Nephron (organoid): ENCODE measurements around the gene TECPR2.

Source experiments
- H3K27ac Mint-ChIP-seq, 3 experiments: 2 replicates each; pipeline ENCODE4 v1.8.0; 2020; ENCODE audit warnings: mixed read lengths in 3 of 3, mild to moderate bottlenecking in 2 of 3, moderate library complexity in 1 of 3
- H3K27me3 Mint-ChIP-seq: 2 replicates; pipeline ENCODE4 v1.8.0; 2021; ENCODE audit warnings: low read depth, mild to moderate bottlenecking, moderate library complexity, mixed read lengths
- H3K36me3 Mint-ChIP-seq: 2 replicates; pipeline ENCODE4 v1.8.0; 2020; ENCODE audit warnings: low read depth, mixed read lengths
- H3K4me1 Mint-ChIP-seq: 2 replicates; pipeline ENCODE4 v1.8.0; 2020; ENCODE audit warnings: mixed read lengths
- H3K4me3 Mint-ChIP-seq, 3 experiments: 2 replicates each; pipeline ENCODE4 v1.8.0; 2020; ENCODE audit warnings: mild to moderate bottlenecking in 3 of 3, mixed read lengths in 3 of 3, moderate library complexity in 2 of 3
- H3K9me3 Mint-ChIP-seq: 2 replicates; pipeline ENCODE4 v1.8.0; 2020; ENCODE audit warnings: mixed read lengths
- TF ChIP-seq, protein P1 (sequence below), 3 experiments: fragments of 200-600 bp; sonication (generic); IDR thresholded peaks; one replicate each; pipeline ENCODE4 v1.5.0; 2021; ENCODE audit warnings: antibody characterized with exemption in 3 of 3; ENCODE audit not compliant: unreplicated experiment in 3 of 3

Gene TECPR2

DNA sequence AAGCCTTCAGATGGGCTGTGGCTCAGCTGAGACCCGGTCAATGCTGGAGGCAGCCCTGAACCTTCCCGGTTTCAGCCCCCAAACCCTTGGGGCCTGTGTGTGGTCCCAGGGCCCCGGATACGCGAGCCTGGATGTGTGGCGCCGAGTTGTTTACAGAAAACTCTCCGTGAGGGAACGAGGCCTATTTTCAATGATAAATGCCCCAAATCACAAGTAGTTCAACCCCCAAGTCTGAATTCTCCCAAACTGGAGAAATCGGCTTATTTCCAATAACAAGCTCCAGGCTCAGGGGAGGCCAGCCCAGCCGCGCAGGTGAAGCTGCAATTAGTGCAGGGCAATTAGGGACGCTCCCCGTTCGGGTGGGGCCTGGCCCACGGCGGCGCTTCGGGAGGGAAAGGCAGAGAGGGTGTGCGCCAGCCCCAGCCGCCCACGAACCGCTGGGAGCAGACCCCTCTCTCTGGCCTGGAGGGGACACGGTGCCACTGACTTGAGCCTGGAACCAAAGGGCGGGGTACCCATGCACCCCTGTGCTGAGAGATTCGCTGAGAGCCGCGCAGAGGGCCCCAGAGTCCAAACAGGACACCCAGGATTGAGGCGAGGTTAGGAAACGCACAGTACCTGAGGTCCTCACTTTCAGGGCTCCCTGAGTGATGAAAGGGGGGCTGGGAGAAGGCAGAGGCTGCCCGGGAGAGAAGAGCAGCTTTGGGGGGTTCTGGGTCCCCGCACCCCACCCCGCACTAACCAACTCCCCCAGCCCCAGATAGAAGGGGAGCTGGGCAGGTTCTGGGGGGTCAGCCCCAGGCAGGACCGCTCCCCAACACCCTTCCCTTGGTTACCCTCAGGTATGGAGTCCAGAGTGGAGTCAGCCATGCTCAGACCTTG lies 161.1 kb downstream of the TECPR2 start:
- Mint-ChIP-seq H3K4me3 (peak overlapping the region in 2 of 3 experiments; percentile 11 to 51), H3K27ac (peak overlapping the region in 2 of 3 experiments; percentile 26 to 74), H3K4me1 (peaks cover 21% of the 10 kb centered on the region), H3K27me3 (peaks cover 4% of the 10 kb centered on the region), H3K9me3 (no peaks in the 10 kb centered on the region), H3K36me3 (no peaks in the 10 kb centered on the region)
- TF ChIP-seq, protein P1, sequence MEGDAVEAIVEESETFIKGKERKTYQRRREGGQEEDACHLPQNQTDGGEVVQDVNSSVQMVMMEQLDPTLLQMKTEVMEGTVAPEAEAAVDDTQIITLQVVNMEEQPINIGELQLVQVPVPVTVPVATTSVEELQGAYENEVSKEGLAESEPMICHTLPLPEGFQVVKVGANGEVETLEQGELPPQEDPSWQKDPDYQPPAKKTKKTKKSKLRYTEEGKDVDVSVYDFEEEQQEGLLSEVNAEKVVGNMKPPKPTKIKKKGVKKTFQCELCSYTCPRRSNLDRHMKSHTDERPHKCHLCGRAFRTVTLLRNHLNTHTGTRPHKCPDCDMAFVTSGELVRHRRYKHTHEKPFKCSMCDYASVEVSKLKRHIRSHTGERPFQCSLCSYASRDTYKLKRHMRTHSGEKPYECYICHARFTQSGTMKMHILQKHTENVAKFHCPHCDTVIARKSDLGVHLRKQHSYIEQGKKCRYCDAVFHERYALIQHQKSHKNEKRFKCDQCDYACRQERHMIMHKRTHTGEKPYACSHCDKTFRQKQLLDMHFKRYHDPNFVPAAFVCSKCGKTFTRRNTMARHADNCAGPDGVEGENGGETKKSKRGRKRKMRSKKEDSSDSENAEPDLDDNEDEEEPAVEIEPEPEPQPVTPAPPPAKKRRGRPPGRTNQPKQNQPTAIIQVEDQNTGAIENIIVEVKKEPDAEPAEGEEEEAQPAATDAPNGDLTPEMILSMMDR (IDR thresholded peaks at IDR 0.05; ENCODE audit: unreplicated experiment in 3 of 3): no peak

DNA sequence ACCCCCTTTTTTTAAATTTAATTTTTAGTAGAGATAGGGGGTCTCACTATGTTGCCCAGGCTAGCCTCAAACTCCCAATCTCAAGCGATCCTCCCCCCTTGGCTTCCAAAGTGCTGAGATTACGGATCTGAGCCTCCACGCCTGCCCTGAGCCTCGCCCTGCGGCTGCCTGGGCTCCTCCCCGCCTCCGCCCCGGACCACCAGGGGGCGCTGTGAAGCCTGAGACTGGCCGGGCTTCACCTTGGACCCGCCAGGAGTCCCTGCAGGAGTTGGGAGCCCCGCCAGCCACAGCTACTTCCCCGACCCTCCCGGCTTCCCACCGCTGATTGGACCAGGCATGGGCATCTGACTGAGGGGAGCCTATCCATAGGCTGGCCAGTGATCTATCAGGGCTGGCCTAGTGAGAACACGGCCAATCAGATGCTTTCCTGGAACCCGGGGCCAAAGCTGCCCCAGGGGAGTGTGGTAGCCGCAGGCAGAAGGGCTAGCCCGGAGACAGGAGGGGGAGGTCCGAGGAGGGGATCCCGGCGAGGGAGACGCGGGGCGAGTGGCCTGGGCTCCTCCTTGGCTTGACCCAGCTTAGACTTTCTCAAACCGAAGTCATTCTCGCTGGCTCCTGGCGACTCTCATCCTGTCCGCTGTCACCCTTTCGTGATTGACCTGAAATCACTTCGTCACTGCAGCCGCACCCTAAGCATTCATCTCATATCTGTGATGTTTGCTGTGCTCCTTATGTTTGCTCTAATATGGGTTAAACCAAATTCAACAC lies 161.9 kb downstream of the TECPR2 start:
- peak overlapping the region; percentile 92 to 98 (median 96) for H3K4me3 Mint-ChIP-seq
- peaks cover 21% of the 10 kb centered on the region for H3K4me1 Mint-ChIP-seq
- no peaks in the 10 kb centered on the region for H3K36me3 Mint-ChIP-seq
- H3K9me3 Mint-ChIP-seq: no peaks in the 10 kb centered on the region
- peak overlapping the region; percentile 95 to 98 (median 97) for H3K27ac Mint-ChIP-seq
- TF ChIP-seq, protein P1 (IDR thresholded peaks at IDR 0.05; ENCODE audit: unreplicated experiment in 3 of 3): peak; percentile 99
- H3K27me3 Mint-ChIP-seq: peaks cover 4% of the 10 kb centered on the region

DNA sequence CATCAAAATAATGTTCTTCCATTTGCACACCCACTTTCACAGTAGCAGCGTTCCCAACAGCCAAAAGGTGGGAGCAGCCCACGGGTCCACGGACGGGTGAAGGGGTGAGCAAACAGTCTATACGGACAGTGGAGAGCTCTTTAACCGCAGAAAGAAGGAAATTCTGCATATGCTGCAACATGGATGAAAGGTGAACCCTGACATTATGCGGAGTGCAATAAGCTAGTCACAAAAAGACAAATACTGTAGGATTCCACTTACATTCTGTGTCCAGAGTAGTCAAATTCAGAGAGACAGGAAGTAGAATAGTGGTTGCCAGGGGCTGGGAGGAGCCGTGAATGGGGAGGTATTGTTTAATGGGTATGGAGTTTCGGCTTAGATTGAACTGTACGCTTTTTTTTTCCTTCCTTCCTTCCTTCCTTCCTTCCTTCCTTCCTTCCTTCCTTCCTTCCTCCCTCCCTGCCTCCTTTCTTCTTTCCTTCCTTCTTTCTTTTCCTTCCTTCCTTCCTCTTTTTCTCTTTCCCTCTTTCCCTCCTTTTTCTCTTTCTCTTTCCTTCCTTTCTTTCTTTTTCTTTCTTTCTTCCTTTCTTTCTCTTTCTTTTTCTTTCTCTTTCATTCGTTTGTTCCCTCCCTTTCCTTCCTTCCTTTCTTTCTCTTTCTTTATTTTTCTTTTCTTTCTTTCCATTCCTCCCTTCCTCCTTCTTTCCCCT lies 162.6 kb downstream of the TECPR2 start:
- Mint-ChIP-seq H3K4me3 (peak overlapping the region; percentile 92 to 98 (median 96)), H3K27me3 (peaks cover 4% of the 10 kb centered on the region), H3K27ac (peak overlapping the region; percentile 95 to 98 (median 97)), H3K4me1 (peaks cover 21% of the 10 kb centered on the region), H3K9me3 (no peaks in the 10 kb centered on the region), H3K36me3 (no peaks in the 10 kb centered on the region)
- TF ChIP-seq, protein P1 (IDR thresholded peaks at IDR 0.05; ENCODE audit: unreplicated experiment in 3 of 3): no peak

DNA sequence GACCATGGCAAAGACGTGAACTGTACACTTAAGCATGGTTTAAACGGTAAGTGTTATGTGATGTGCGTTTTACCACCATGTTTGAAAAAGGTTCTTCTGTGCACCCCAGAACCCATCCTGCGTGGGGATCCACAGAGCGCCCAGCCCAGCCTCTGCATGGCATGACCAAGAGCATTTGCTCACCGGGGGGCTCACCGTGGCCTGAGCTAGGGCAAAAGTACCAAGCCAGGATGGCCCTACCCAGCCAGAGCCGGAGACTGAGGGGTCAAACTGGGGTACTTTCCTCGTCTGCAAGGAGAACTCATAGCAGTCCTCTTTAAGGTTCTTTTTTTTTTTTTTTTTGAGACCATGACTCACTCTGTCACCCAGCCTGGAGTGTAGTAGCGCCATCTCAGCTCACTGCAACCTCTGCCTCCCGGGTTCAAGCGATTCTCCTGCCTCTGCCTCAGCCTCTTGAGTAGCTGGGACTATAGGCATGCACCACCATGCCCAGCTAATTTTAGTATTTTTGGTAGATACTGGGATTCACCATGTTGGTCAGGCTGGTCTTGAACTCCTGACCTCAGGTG lies 163.3 kb downstream of the TECPR2 start:
- peaks cover 4% of the 10 kb centered on the region for H3K27me3 Mint-ChIP-seq
- H3K36me3 Mint-ChIP-seq: no peaks in the 10 kb centered on the region
- H3K4me3 Mint-ChIP-seq: peak overlapping the region; percentile 92 to 98 (median 96)
- TF ChIP-seq, protein P1 (IDR thresholded peaks at IDR 0.05; ENCODE audit: unreplicated experiment in 3 of 3): no peak
- H3K9me3 Mint-ChIP-seq: no peaks in the 10 kb centered on the region
- H3K4me1 Mint-ChIP-seq: peaks cover 21% of the 10 kb centered on the region
- H3K27ac Mint-ChIP-seq: peak overlapping the region; percentile 95 to 98 (median 97)

DNA sequence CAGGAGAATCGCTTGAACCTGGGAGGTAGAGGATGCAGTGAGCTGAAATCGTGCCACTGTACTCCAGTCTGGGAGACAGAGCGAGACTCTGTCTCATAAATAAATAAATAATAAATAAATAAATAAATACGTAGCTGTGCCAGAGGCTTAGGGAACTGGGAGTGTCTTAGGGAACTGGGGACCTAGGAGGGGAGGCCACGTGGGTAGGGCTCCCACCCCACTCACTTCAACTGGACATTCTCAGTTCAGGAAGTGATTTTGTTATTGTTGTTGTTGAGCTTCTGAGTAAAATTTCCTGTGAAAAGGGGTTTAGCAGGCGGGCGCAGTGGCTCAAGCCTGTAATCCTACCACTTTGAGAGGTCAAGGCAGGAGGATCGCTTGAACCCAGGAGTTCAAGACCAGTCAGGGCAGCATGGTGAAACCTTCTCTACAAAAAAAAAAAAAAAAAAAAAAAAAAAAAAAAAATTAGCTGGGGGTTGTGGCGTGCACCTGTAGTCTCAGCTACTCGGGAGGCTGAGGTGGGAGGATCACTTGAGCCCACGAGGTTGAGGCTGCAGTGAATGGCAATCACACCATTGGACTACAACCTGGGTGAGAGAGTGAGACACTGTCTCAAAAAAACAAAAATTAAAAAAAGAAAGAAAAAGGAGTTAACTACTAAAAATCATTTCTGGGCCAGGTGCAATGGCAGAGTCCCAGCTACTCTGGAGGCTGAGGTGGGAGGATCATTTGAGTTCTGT lies 165.9 kb downstream of the TECPR2 start:
- Mint-ChIP-seq H3K27me3 (peaks cover 4% of the 10 kb centered on the region), H3K4me1 (peaks cover 16% of the 10 kb centered on the region), H3K4me3 (no peak overlapping the region), H3K27ac (no peak overlapping the region), H3K9me3 (no peaks in the 10 kb centered on the region), H3K36me3 (no peaks in the 10 kb centered on the region)
- TF ChIP-seq, protein P1 (IDR thresholded peaks at IDR 0.05; ENCODE audit: unreplicated experiment in 3 of 3): no peak
